SH-SY5Y (cell line): ENCODE data around the gene TMEM135.

ENCODE experiments used
- GATA2 ChIP-seq: IDR thresholded peaks from 2 replicates; pipeline ENCODE4 v1.6.1; 2011; ENCODE audit warnings: mild to moderate bottlenecking, low read depth, low read length
- GATA3 ChIP-seq: IDR thresholded peaks from 2 replicates; pipeline ENCODE4 v1.6.1; 2011; ENCODE audit warnings: low read depth, mild to moderate bottlenecking, low read length, moderate library complexity

Gene TMEM135

DNA sequence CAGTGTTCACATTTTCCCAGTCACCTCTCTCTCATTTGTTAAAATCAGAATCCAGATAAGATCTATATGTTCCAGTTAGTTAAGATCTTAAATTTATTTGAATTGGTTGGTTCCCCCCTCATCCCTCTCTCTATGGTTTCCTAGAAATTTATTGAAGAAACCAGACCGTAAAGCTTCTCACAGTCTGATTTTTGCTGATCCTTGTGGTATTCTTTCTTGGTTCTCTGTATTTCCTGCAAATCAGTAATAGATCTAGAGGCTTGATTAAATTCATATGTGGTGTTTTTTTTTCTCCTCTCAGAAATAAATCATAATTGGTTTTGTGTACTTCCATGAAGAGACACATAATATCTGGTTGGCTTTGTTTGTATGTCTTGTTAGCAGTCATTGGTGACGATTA is 147.5 kb downstream of the TMEM135 start:
- no peak for TF ChIP-seq GATA3

DNA sequence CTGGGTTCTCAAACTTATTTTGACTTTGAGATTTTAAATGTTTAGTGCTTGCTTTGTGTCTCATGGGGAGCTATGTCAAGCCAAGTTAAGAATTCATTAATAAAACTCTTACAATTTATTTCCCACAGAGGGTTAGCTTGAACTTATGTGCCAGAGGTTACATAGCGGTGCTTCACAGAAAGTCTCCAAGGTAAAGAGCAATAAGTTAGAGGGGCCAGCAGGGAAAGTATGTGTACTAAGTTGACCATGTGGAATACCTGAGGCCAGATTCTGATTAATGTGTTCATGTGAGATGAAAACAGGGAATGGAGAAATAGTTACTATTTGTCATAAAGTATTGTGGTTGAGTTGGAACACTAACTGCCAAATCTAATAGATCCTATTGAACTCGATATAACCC is 149.3 kb downstream of the TMEM135 start:
- TF ChIP-seq GATA3, result no peak
- TF ChIP-seq GATA2, result no peak

GRCh38 chr11:87187930-87188329 is 150.2 kb downstream of the TMEM135 start:
- TF ChIP-seq GATA3 (no peak), GATA2 (no peak)

GRCh38 chr11:87190071-87190470 is 152.3 kb downstream of the TMEM135 start:
- TF ChIP-seq GATA3 (no peak), GATA2 (no peak)

DNA sequence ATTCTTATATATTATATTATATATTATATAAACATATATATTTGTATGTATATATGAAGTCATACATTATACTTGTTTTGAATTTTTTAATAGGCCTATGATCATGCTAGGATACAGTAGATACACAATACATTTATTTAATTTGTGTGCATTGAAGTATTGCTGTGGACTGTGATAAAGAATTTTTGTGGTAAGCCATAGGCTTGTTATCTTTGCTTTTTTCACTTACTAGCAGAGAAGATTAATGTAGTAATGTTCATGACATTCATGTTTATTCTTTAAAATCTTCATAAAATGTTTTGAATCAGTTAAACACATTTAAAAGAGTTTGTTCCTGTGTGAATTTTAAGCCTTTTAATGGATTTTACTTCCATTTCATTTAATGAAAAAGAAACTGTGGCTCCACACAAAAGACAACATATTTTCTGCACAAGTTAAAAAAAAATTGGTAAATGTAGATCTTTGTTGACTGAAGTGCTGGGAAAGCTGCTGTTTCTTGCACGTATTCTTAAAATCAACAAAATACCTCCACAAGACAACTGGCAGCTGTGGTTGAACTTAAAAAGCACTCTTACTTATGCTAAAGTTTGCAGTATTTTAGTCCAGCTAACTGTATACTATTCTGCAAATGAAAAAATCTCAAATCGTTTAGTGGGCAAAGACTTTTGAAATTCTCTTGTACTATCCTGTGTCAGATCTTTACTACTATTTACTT is 156.2 kb downstream of the TMEM135 start:
- TF ChIP-seq GATA2, result no peak
- TF ChIP-seq GATA3, result no peak

- no peak for TF ChIP-seq GATA2
- TF ChIP-seq GATA3, result no peak
Observed at GRCh38 chr11:87194985-87195820, 157.5 kb downstream of the TMEM135 start.

GRCh38 chr11:87198266-87198881 is 160.6 kb downstream of the TMEM135 start:
- TF ChIP-seq GATA3, result no peak
- no peak for TF ChIP-seq GATA2

- TF ChIP-seq GATA2 (no peak), GATA3 (no peak)
Observed at GRCh38 chr11:87201376-87201775, 163.6 kb downstream of the TMEM135 start.

- TF ChIP-seq GATA2, result no peak
- TF ChIP-seq GATA3, result no peak
Observed at GRCh38 chr11:87203907-87204602, 166.3 kb downstream of the TMEM135 start.

GRCh38 chr11:87212891-87213290 is 175.2 kb downstream of the TMEM135 start:
- TF ChIP-seq GATA2 (no peak), GATA3 (no peak)

DNA sequence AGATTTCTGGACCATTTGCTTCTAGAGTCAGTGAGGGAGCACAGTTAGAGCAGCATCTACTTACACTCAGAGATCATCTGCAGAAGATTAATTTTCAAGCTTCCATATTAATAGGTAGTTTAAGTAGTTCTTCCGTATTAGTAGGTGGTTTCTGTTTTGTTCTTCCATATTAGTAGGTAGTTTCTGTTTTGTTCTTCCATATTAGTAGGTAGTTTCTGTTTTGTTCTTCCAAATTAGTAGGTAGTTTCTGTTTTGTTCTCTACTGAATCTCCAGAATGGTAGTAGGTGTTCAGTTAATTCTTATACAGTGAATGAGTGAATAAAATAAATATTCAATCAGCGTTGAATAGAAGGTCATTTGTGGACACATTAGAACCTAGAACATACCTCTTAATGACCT is 175.7 kb downstream of the TMEM135 start:
- TF ChIP-seq GATA2 (no peak), GATA3 (no peak)

GRCh38 chr11:87215236-87215635 is 177.5 kb downstream of the TMEM135 start:
- TF ChIP-seq GATA2, result no peak
- TF ChIP-seq GATA3, result no peak

GRCh38 chr11:87219266-87219665 is 181.5 kb downstream of the TMEM135 start:
- TF ChIP-seq GATA3 (no peak), GATA2 (no peak)

GRCh38 chr11:87223816-87224215 is 186.1 kb downstream of the TMEM135 start:
- TF ChIP-seq GATA2, result no peak
